H1 (cell line): ENCODE results near the gene UCN. TPM values are rescaled to one million over a fixed set of nuclear protein-coding genes. Genes with fewer than 3 reads are reported as not detected.

Experiments used
- RFX5 ChIP-seq: IDR thresholded peaks from 2 replicates; pipeline ENCODE4 v1.6.1; 2011; ENCODE audit warnings: low read depth, low read length, improper control_type of control experiment, borderline replicate concordance
- SAP30 ChIP-seq: fragments of 300-600 bp; sonication (generic); IDR thresholded peaks from 2 replicates; pipeline ENCODE4 v1.7.1; 2012; ENCODE audit warnings: low read length, moderate library complexity, mild to moderate bottlenecking, inconsistent platforms; ENCODE audit not compliant: insufficient read depth, insufficient replicate concordance
- TAF1 ChIP-seq: IDR thresholded peaks from 2 replicates; pipeline ENCODE4 v1.6.1; 2011; ENCODE audit warnings: mild to moderate bottlenecking, low read depth, low read length
- polyA plus RNA-seq, 7 experiments: library from polyadenylated mRNA; depleted of rRNA in 3 of 7; stranded (reverse) in 5 of 7; unstranded in 2 of 7; fragments of >200 nt in 5 of 7; fragments of 200-250 nt in 2 of 7; gene quantifications; 1 replicate in 5 of 7; 2 replicates in 1 of 7; 4 replicates in 1 of 7; pipeline versions ENCODE4 v1.2.1 to v1.2.3, GENCODE V29; 2011 to 2013; ENCODE audit warnings: missing spikeins in 2 of 7, mixed read lengths in 2 of 7
- total RNA-seq: library from RNA; stranded (reverse); fragmentation: NEBNext Ultra II Directional; extraction: Animal tissue kit (Norgen Biotek cat#: 25700); gene quantifications from 2 replicates; pipeline ENCODE4 v1.2.1, GENCODE V29; 2021

UCN gene
- total and polyA plus RNA-seq, 2 of the 8 experiments (the other 6 are each of a cell fraction or from before 2014, with no cell fraction given): 0.35 TPM; not detected in 1

- TF ChIP-seq RFX5 (no peak), TAF1 (no peak), SAP30 (no peak)
- TF ChIP-seq, all 59 proteins: peak for 0
Measured at GRCh38 chr2:27290549-27290948, 17.7 kb downstream of the UCN start (continued).
